Stimulated activated CD4-positive, alpha-beta T cell treated with anti-CD3 and anti-CD28 coated beads, Interleukin-4, amount 100 ng/mL, for 24 hours (primary cell): ENCODE results near the gene S1PR2.

ENCODE experiments used
- DNase-seq: peaks from one replicate; pipeline ENCODE4 v3.0.0-alpha.2; 2020

The S1PR2 gene, protein sequence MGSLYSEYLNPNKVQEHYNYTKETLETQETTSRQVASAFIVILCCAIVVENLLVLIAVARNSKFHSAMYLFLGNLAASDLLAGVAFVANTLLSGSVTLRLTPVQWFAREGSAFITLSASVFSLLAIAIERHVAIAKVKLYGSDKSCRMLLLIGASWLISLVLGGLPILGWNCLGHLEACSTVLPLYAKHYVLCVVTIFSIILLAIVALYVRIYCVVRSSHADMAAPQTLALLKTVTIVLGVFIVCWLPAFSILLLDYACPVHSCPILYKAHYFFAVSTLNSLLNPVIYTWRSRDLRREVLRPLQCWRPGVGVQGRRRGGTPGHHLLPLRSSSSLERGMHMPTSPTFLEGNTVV

DNA sequence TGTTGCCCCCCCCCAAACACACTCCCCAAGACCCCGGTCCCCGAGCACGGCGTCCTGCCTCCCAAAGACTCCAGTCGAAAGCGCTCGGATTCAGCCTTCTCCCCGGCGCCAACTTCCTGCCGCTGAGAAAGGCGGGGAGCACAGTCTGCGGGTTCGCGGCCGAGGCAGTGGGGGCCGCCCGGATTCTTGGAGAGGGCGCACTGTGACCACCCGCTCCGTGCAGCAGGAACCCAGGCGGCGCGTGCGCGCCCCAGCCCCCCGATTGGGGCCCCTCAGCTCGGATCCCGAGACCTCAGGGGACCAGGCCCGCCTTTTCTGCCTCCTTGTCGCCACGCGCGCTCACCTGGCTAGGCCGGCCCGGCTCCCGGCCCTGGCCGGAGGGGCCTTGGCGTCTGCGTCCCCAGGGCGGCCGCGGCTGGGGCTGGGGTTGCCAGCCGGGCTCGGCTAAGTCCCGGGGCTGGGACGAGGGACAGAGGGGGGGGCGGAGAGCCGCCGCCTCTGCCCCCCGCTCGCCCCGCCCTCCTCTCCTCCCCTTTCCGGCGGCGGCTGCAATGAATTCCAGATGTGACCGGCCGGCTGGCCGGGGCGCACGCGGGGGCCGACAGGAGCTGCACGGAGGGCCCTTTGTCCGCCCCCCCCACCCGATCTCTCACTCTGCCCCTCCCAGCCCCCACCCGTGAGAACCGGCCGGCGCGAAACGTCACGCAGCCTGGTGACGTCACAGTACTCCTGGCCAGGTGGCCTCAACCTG, at the start of gene S1PR2:
TSS of gene S1PR2 (minus strand) at position 471 of the 751 bp plus-strand sequence. CDS start 6,426 bp downstream, outside the sequence.
- DNase-seq, result peak; percentile 66

DNA sequence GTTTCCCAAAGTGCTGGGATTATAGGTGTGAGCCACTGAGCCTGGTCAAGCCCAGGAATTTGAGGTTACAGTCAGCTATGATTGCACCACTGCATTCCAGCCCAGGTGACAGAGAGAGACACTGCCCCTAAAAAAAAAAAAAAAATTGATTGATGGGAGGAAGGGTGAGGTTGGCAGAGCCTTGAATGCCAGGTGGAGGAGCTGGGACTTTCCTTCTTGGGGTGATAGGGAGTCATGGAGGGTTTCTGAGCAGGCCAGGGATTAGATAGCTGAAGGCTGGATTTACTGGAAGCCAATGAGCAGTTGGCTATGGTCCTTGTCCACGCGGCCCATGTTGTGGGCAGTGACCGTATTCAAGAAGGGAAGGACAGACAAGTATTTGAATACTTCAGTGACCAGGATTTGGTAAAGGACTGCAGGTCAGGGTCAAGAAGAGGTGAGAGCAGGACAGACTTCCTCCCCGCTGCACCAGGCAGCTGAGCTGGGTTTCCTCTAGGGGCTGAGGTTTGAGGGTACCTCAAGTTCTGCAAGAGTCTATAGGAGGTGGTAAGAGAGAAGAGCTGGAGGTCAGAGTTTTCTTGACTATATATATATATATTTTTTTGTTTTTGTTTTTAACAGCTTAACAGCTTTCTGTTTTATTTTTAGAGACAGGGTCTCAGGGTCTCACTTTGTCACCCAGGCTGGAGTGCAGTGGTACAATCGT, 48.8 kb upstream of the S1PR2 start:
- no peak for DNase-seq

DNA sequence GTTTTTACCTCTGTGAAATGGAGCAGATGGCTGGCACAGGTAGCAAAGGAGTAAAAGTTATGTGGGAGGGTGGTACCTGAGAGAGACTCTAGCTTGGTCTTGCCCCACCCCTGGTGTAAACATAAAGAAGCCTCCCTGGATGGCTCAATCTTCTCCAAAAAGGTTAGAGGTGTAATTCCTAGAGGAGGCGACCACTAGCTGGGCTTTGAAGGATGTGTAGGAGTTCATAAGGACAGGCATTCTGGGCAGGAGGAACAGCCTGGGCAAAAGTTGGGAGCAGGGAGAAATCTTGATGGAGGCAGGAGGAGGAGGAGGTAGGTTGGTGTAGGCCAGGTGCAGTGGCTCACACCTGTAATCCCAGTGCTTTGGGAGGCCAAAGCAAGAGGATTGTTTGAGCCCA, 47.8 kb upstream of the S1PR2 start:
- DNase-seq, result no peak

DNA sequence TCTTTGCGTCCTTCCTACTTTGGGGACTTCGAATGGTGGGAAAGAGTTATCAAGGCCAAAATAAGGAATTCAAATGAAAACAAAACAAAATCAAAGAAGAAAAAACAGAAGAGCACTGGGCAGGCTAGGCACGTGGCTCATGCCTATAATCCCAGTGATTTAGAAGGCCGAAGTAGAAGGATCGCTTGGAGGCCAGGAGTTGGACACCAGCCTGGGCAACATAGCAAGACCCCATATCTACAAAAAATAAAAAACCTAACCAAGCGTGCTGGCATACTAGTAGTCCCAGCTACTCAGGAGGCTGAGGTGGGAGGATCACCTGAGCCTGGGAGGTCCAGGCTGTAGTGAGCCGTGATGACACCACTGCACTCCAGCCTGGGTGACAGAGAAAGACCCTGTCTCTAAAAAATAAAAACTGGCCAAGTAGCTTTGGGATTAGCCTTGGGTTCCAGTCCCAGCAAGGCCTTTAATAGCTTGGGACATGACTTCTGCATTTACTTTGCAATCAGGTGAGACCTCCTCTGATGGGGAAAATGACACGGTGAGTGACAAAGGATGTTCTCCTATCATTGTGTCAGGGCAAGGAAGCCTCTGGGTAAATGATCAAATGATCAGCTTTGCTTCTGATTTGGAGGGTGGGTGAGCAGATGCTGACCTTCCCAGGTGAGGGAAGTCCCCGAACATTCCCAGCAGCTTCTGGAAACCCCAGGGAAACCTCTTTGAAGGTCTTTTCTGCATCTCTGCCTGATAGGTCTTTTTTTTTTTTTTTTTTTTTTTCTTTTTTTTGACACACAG, 46.9 kb upstream of the S1PR2 start:
- DNase-seq, result no peak

DNA sequence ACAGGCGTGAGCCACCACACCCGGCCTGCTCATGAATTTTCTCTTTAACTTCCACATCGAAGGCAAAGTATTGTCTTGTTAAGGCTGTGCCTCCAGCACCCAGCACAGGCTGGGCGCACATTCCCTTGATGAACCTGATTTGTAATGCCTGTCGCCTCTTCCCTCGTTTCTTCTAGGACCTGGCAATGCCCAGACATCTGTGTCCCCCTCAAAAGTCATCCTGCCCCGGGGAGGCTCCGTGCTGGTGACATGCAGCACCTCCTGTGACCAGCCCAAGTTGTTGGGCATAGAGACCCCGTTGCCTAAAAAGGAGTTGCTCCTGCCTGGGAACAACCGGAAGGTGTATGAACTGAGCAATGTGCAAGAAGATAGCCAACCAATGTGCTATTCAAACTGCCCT, 43.5 kb upstream of the S1PR2 start:
- no peak for DNase-seq

DNA sequence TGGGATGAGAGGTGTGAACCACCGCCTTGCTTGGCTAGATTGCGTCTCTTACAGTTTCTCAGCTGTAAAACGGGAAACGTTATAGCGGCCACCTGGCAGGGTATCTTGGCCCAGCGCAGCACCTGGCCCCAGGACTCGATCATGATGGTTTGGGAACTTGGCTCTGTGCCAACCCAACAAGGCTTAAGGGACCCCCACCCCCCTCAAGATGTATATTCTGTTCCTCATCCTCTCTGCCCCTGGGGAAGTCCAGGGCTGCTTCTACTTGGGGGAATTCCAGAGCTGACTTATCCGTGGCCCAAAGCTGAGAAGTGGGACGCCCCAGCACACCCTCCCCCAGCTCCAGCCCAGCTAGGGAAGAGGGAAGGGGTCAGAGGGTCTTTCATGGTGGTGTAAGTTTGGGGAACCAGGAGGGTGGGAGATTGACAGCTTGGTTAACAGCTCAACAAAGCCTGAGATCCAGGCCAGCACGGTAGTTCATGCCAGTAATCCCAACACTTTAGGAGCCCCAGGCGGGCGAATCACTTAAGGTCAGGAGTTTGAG, 40.5 kb upstream of the S1PR2 start:
- DNase-seq, result peak; percentile 45

DNA sequence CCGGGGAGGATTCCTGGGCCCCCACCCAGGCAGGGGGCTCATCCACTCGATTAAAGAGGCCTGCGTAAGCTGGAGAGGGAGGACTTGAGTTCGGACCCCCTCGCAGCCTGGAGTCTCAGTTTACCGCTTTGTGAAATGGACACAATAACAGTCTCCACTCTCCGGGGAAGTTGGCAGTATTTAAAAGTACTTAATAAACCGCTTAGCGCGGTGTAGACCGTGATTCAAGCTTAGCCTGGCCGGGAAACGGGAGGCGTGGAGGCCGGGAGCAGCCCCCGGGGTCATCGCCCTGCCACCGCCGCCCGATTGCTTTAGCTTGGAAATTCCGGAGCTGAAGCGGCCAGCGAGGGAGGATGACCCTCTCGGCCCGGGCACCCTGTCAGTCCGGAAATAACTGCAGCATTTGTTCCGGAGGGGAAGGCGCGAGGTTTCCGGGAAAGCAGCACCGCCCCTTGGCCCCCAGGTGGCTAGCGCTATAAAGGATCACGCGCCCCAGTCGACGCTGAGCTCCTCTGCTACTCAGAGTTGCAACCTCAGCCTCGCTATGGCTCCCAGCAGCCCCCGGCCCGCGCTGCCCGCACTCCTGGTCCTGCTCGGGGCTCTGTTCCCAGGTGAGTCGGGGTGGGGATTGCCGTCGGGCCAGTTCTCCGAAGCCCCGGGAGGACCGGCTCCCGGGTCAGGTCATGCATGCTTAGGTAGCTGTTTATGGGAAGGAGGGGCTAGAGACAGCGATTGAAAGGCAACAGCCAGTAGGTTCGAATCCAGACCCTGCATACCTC, 39.7 kb upstream of the S1PR2 start, which contains the start of gene ICAM1:
TSS of gene ICAM1 (plus strand) at position 505 of the 779 bp plus-strand sequence. CDS start at position 545, 40 bp downstream.
- peak; percentile 74 for DNase-seq

DNA sequence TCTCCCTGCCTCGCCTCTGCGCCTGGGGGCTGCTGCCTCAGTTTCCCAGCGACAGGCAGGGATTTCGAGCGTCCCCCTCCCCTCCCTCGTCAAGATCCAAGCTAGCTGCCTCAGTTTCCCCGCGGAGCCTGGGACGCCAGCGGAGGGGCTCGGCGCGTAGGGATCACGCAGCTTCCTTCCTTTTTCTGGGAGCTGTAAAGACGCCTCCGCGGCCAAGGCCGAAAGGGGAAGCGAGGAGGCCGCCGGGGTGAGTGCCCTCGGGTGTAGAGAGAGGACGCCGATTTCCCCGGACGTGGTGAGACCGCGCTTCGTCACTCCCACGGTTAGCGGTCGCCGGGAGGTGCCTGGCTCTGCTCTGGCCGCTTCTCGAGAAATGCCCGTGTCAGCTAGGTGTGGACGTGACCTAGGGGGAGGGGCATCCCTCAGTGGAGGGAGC, 39.1 kb upstream of the S1PR2 start:
- DNase-seq, result peak; percentile 69

DNA sequence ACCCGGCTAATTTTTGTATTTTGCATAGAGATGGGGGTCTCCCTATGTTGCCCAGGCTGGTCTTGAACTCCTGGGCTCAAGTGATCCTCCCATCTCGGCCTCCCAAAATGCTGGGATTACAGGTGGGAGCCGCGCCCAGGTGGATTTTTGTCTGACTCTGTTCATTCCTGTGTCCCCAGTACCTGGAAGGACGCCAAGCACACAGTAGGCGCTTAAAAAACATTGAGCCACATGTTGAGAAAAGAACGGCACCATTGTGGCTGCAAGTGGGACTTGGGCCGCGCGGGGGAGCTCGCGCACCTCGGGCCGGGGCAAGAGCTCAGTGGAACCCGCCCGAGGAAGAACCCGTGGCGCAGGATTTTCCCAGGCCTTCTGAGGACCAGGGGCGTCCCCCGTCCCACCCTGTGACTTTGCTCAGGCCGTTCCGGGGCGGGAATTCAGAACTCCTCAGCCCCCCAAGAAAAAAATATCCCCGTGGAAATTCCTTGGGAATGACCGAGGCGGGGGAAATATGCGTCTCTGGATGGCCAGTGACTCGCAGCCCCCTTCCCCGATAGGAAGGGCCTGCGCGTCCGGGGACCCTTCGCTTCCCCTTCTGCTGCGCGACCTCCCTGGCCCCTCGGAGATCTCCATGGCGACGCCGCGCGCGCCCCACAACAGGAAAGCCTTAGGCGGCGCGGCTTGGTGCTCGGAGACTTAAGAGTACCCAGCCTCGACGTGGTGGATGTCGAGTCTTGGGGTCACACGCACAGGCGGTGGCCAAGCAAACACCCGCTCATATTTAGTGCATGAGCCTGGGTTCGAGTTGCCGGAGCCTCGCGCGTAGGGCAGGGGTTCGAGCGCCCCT, 38.4 kb upstream of the S1PR2 start:
- peak; percentile 89 for DNase-seq

DNA sequence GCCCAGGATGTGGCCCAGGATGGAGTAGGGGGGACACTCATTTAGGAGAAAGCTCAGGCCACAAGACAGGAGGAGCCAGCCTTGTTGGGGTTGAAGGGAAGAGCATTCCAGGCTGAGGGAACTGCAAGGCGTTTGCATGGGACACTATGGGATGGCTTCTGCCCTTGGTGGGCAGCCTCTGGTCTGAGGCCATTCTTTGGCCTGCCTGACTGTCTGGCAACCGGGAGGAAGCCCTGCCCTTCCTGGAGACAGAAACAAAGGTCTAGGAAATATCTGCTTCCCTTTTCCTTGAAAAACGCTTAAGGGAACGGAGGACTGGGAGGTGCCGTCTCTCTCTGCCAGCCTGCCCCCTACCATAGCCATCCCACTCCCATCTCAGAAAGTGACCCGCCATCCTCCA, 36.9 kb upstream of the S1PR2 start:
- no peak for DNase-seq

DNA sequence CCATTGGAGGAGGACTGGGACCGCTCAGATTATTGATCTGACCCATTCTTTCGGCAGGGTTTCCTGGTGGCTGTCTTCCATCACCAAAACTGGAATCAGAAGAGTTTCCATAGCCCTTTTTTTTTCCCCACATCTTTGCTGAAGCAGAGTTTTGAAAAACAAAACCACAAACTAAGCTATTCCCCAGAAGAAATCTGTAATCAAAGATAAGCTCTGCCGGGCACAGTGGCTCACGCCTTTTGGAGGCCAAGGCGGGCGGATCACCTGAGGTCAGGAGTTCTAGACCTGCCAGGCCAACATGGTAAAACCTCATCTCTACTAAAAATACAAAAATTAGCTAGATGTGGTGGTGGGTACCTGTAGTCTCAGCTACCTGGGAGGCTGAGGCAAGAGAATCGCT, 35.6 kb upstream of the S1PR2 start:
- no peak for DNase-seq

DNA sequence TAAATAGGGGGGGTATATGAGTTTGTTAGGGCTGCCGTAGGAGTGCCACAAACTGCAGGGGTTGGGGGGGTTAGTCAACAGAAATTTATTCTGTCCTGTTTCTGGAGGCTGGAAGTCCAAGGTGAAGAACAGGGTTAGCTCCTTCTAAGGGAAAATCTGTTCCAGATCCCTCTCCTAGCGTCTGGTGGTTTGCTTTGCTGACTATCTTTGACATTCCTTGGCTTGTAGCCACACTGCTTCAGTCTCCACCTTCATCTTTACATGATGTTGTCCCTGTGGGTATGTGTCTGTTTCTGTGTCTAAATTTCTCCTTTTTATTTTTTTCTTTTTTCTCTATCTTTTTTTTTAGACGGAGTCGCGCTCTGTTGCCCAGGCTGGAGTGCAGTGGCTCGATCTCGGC, 31.6 kb upstream of the S1PR2 start:
- no peak for DNase-seq

DNA sequence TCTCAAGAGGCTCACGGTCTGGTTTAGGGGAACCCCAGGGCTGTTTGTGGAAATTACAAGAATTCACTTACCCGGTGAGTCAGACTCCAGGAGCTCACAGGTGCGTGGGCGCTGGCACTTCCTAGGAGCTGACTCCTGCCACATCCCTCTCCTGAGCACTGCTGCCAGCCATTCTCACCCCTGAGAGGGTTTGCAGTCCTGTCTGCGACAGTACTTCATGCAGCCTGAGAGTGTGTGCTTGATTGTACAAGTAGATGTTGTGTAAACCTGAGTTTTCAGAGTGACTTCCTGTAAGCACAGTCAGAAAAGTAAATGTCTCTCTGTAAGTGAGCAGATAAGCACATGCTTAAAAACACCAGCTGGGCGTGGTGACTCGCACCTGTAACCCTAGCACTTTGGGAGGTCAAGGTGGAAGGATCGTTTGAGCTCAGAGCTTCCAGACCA, 29.0 kb upstream of the S1PR2 start:
- peak; percentile 72 for DNase-seq

DNA sequence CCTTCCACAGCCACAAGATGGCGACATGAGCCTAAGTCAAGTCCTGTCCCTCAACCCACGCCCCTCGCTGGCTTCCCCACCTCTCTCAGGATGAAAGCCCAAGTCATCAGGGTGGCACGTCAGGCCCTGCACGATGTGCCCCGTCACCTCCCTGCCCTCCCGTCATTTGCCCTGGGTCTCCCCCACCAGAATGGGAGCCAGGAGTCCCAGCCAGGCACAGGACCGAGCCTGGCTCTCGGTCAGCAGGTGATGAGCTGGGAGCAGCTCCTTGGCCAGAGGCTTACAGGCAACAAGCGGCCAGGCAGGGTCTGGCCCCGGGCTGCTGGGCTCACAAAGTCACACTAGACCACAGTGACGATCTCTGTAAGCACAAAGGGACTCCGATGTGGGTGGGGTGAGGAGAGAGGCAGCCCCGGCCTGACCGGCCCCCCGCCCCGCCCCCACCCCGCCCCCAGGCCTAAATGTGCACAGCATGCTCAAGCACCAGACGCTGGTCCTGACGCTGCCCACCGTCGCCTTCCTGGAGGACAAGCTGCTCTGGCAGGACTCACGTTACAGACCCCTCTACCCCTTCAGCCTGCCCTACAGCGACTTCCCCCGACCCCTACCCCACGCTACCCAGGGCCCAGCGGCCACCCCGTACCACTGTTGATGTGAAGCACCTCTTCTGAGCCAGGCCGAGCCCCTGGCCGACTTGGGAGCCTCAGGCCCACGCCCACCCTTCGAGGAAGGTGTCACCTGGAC, 28.2 kb upstream of the S1PR2 start:
- DNase-seq, result peak; percentile 97

DNA sequence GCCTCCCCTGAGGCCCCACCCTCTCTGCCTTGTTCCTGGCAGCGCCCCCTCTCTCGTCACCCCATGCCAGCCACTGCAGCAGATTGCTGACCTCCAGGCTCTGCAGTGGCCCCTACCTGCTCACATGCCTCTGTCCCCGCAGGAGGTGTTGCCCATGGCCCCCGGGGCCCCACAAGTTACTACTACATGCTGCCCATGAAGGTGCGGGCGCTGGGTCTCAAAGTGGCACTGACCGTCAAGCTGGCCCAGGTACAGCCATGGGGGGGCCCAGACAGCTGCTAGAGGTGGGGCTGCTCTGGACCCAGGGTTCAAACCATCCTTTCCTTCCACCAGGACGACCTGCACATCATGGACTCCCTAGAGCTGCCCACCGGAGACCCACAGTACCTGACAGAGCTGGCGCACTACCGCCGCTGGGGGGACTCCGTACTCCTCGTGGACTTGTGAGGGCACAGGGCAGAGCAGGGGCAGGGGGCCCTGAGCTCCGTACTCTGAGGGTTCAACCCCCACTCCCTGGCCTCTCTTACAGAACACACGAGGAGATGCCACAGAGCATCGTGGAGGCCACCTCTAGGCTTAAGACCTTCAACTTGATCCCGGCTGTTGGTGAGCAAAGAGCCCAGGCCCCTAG, 27.1 kb upstream of the S1PR2 start:
- DNase-seq, result no peak

DNA sequence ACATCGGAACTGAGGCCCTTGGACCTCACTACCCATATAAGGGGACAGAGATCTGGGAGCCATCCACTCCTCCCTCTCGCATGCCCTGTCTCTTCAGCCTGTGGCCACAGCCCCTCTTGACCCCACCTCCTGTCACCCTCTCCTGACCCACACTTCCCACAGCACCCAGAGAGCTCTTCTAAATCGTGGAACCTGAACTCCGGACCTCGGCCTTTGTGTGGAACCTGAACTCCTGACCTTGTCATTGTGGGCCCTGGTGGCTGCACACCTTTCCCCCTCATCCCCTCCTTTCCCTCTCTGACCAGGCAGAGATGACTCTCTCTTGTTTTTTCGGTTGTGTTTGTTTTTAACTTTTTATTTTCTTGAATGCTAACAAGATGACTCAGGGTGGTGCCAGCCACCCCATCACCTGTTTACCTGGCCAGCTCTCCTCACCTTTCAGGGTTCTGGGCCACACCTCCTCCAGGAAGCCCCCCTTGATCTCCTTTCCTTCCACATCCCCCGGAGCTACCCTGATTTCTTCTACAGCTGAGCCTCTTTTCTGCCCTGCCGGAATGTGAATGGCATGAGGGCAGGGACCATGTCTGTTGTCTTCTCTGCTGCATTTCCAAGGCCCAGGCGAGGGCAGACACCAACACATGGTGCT, 26.0 kb upstream of the S1PR2 start:
- no peak for DNase-seq

DNA sequence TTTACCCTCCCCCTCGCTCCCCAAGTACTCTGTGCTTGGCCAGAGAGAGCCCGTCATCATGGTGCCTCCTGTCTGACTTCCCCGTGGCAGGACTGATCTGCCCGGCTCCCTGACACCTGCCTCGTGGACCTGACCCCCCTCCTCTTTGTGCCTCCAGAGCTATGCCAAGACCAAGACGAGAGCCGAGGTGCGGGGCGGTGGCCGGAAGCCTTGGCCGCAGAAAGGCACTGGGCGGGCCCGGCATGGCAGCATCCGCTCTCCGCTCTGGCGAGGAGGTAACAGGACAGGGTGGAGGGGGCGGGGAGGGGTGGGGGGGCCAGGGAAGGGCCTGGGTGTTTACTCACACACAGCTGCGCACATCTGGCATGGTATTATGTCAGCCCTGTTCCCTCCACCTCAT, 25.4 kb upstream of the S1PR2 start:
- no peak for DNase-seq

DNA sequence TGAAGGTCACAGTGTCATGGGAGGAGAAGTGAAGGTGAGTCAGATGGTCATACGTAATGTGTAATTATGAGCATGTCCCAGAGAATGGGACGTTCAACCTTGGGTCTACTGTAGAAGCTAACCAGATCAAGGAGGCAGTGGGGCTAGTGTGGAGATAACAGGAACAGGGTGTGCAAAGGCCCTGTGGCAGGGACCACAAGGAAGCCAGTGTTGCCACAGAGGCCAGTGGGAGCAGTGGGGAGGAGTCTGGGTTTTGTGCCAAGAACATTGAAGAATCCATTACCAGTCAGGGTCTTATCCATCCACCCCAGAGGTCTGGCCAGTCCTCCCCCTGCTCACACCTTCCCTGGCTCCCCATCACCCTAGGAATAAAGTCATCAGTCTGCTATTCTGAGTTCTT, 24.2 kb upstream of the S1PR2 start:
- no peak for DNase-seq

DNA sequence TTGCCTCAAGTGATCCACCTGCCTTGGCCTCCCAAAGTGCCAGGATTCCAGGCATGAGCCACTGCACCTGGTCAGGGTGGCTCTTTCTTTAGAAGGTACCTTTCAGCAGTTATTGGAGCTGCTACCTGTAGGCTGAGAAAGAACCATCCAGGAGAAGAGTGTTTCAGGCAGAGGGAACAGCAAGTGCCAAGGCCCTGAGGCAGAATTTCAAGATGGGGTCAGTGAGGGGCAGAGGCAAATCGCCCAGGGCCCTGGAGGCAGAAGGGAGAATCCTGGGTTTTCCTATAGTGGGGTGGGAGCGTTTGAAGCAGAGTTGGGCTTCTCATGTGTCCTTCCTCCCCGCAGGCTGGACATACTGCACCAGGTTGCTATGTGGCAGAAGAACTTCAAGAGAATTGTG, 23.1 kb upstream of the S1PR2 start:
- no peak for DNase-seq
